LoVo (cell line): ENCODE results near the gene PHF13.

Source experiments
- DNase-seq: peaks from one replicate; pipeline ENCODE4 v3.0.0-alpha.2; 2016; ENCODE audit warnings: low spot score

PHF13 gene

DNA sequence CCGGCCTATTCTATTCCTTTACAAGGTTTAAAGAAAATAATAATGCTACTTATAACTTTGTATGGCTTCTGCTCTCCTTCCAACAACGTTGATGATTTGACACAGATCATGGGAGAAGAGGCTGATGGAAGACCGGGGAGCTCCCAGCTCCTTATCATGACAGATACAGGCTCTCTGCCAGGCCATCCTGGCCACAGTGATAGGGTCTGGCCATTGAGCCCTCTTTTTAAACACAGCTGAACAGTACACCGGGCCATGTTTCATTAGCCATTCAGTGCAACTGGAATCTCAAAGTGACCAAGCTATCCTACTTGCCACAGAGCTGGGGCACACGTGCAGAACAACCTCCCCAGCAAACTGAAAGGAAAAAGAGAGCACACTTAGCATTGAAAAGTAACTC is 53.2 kb downstream of the PHF13 start:
- DNase-seq = no peak

DNA sequence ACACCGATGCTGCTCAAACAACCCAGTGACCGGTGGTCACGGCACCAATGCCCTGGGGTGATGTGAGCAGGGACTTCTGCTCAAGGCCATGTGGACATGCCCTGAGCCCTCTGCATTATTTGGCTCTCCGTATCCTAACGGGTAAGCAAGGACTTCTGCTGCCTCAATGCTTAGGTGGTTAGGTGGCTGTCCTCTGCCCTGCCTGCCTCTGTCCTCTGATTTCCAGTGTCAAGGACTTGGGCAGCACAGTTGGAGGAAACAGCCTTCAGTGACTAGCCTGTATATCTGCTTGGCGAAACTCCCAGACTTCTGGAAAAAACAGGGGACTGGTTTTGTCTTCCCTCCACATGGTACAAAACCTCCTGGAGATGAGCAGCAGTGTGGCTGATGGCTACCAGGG is 53.6 kb downstream of the PHF13 start:
- no peak for DNase-seq

DNA sequence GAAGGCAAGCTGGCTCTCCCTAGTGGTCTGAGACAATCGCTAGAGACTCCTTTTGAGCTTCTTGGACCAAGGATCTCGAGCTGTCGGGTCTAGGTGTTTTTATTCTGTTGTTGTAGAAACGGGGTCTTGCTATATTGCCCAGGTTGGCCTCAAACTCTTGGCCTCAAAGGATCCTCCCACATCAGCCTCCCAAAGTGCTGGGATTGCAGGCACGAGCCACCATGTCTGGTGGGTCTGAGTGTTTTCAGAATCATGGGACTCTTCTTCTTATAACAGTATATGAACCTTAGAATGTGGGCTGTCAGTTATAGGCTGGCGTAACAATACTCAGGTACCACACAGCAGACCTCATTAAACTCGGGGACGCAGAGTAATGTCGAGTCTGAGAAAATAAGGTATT is 55.0 kb downstream of the PHF13 start:
- no peak for DNase-seq

DNA sequence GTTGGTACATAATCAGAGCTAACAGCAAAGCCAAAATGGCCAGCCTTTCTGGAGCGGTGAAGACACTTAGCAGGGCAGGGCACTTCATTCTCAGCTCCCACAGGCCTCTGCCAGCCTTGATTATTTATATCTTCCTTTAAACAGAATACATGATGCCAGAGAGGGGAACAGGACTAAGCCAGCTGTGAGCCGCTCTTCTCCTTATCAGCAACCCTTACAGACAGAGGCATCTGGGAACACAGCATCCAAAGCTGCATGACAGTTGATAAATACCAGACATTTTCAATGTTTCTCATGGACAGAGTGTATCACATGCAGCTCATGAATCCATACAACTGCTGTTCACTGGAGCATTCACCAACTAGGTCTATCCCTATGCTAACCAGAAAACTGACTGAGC is 59.0 kb downstream of the PHF13 start:
- no peak for DNase-seq
